NOMO-1 (cell line): ENCODE data around the gene SNED1.

Source experiments
- DNase-seq, 2 experiments: peaks; one replicate each; lab custom pipeline; 2025; ENCODE audit not compliant: unreplicated experiment in 2 of 2; lab: John Stamatoyannopoulos, UW

Gene SNED1

GRCh38 chr2:240997856-240998705 lies at the start of gene SNED1:
Gene SNED1 (plus strand): TSS chr2:240998618. CDS start chr2:240998838, 220 bp downstream.
- DNase-seq = peak; percentile 76 to 91

GRCh38 chr2:240948905-240949790 lies 49.3 kb upstream of the SNED1 start:
- DNase-seq = no peak

GRCh38 chr2:240949791-240950705 lies 48.4 kb upstream of the SNED1 start:
- DNase-seq = no peak

- DNase-seq = no peak
These were observed 47.3 kb upstream of the SNED1 start for GRCh38 chr2:240951045-240951594.

GRCh38 chr2:240952496-240953246 lies 45.7 kb upstream of the SNED1 start:
- DNase-seq = no peak

GRCh38 chr2:240953426-240954410 lies 44.7 kb upstream of the SNED1 start:
- no peak for DNase-seq

- no peak for DNase-seq
These were observed 43.7 kb upstream of the SNED1 start for GRCh38 chr2:240954436-240955305.

- DNase-seq = no peak
These were observed 42.9 kb upstream of the SNED1 start for GRCh38 chr2:240955306-240956170.

- no peak for DNase-seq
These were observed 42.1 kb upstream of the SNED1 start for GRCh38 chr2:240956171-240956934.

GRCh38 chr2:240956935-240957655 lies 41.3 kb upstream of the SNED1 start:
- no peak for DNase-seq

GRCh38 chr2:240957656-240958365 lies 40.6 kb upstream of the SNED1 start:
- DNase-seq = no peak

GRCh38 chr2:240958366-240959213 lies 39.8 kb upstream of the SNED1 start:
- DNase-seq = no peak

GRCh38 chr2:240959214-240959940 lies 39.0 kb upstream of the SNED1 start:
- DNase-seq = no peak
